ENCODE results near the gene ZNF503.

Gene ZNF503

GRCh38 chr10:75406462-75407223, 5.1 kb upstream of the ZNF503 start:
- DNase-seq (ENCODE audit: low read depth in 2 of 2): no peak

- DNase-seq (ENCODE audit: low read depth in 2 of 2): no peak
These were observed 4.3 kb upstream of the ZNF503 start for GRCh38 chr10:75405598-75406461.

GRCh38 chr10:75404815-75405597, 3.4 kb upstream of the ZNF503 start:
- no peak for DNase-seq (ENCODE audit: low read depth in 2 of 2)

GRCh38 chr10:75403939-75404814, 2.6 kb upstream of the ZNF503 start:
- DNase-seq (ENCODE audit: low read depth in 2 of 2): no peak

- DNase-seq (ENCODE audit: low read depth in 2 of 2): no peak
These were observed 1.8 kb upstream of the ZNF503 start for GRCh38 chr10:75403144-75403938.

- no peak for DNase-seq (ENCODE audit: low read depth in 2 of 2)
These were observed 1.1 kb upstream of the ZNF503 start for GRCh38 chr10:75402486-75403143.

GRCh38 chr10:75400771-75401568, 594 bp downstream of the ZNF503 start:
- no peak for DNase-seq (ENCODE audit: low read depth in 2 of 2)

- no peak for DNase-seq (ENCODE audit: low read depth in 2 of 2)
These were observed 1.3 kb downstream of the ZNF503 start for GRCh38 chr10:75400163-75400770.

- DNase-seq (ENCODE audit: low read depth in 2 of 2): no peak
These were observed 2.0 kb downstream of the ZNF503 start for GRCh38 chr10:75399461-75400162.

GRCh38 chr10:75398692-75399460, 2.7 kb downstream of the ZNF503 start:
- no peak for DNase-seq (ENCODE audit: low read depth in 2 of 2)

GRCh38 chr10:75398200-75398691, 3.3 kb downstream of the ZNF503 start:
- no peak for DNase-seq (ENCODE audit: low read depth in 2 of 2)

- DNase-seq (ENCODE audit: low read depth in 2 of 2): no peak
These were observed 3.9 kb downstream of the ZNF503 start for GRCh38 chr10:75397496-75398199.

GRCh38 chr10:75396631-75397495, 4.7 kb downstream of the ZNF503 start:
- no peak for DNase-seq (ENCODE audit: low read depth in 2 of 2)

- DNase-seq (ENCODE audit: low read depth in 2 of 2): no peak
These were observed 5.5 kb downstream of the ZNF503 start for GRCh38 chr10:75395932-75396630.

Data from stimulated activated CD8-positive, alpha-beta memory T cell treated with anti-CD3 and anti-CD28 coated beads, Interleukin-15, amount 100 ng/mL, for 4 hours (primary cell).